ENCODE results near the gene PRKCZ.

PRKCZ gene

GRCh38 chr1:2172012-2172411, 121.8 kb downstream of the PRKCZ start:
- H3K27ac ChIP-seq: no peak overlapping the region
- no peak for DNase-seq (ENCODE audit: low read depth, low spot score)

DNA sequence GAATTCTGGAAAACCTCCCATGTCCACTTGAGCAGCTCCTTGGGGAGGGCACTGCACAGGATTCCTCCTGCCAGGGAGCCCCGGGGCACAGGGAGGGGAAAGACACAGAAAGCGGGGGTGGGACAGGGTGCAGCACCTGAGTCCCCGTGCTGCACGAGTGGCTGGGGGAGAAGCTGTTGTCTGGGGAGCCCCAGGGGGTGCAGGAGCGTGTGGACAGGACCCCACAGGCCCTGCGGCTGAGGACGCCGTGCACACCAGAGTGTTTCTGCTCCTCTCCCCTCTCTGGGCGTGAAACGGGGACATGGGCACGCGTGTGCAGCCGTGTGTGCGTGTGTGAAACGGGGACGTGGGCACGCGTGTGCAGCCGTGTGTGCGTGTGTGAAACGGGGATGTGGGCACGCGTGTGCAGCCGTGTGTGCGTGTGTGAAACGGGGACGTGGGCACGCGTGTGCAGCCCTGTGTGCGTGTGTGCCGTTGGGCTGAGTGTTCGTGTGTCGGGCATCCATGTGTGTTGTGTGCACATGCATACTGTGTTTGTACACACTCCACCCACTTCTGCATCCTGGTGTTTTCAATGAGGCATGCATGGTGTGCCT, 122.4 kb downstream of the PRKCZ start:
- DNase-seq (ENCODE audit: low read depth, low spot score): no peak
- no peak overlapping the region for H3K27ac ChIP-seq

GRCh38 chr1:2173546-2174347, 123.5 kb downstream of the PRKCZ start:
- DNase-seq (ENCODE audit: low read depth, low spot score): no peak
- H3K27ac ChIP-seq: no peak overlapping the region

GRCh38 chr1:2174348-2175054, 124.3 kb downstream of the PRKCZ start:
- H3K27ac ChIP-seq: no peak overlapping the region
- DNase-seq (ENCODE audit: low read depth, low spot score): no peak

GRCh38 chr1:2175055-2175414, 124.8 kb downstream of the PRKCZ start:
- no peak for DNase-seq (ENCODE audit: low read depth, low spot score)
- H3K27ac ChIP-seq: no peak overlapping the region

DNA sequence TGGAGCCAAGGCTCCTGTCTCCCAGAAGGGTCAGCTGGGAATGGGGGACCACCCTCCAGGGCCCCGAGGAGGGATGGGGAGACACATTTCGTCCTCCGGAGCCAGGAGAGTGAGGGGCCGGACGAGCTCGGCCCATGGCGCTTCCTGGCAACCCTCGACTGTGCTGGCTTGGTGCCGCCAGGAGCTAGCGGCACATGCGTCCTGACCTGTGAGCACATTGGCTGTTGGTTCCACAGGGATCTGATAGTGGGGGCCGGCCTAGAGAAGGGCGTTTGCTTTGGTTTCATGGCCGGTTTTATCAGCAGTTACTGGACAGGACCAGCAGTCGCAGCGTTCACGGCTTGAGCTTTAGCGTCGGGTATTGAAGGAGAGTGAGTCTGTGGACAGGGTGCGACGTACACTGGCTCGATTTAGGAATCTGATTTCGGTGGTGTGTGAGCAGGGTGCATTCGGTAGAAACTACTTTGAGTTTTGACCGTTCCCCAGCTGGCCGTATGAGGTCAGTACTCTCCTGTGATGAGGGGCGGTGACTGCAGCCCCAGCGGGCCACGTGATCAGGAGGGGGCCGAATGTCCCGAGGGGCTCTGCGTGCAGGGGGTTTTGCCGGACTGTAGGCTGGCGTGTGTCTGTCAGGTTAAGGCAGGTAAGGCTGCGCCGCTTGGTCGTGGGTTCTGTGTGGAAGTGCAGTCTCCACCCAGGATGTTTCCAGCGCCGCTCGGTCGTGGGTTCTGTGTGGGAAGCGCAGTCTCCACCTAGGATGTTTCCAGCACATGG, 125.7 kb downstream of the PRKCZ start:
- no peak for DNase-seq (ENCODE audit: low read depth, low spot score)
- no peak overlapping the region for H3K27ac ChIP-seq

DNA sequence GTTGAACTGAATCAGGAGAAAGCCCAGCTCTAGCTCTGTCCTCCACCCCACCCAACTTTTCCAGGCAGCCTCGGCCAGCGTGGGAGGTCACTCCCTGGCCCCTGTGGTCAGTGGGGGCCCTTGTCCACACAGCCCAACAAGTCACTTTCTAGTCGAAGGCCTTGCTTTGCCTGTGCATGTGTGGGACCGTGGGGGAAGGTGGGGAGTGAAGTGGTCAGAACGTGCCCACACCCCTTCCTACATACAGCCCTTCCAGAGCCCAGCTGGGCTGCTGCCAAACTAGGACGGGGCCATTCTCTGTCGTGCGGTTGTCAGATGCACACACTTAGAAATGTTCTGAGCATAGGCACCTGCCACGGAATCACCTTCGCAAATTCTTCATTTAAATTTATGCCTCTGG, 126.4 kb downstream of the PRKCZ start:
- H3K27ac ChIP-seq: no peak overlapping the region
- no peak for DNase-seq (ENCODE audit: low read depth, low spot score)

GRCh38 chr1:2177541-2177940, 127.3 kb downstream of the PRKCZ start:
- DNase-seq (ENCODE audit: low read depth, low spot score): no peak
- no peak overlapping the region for H3K27ac ChIP-seq

GRCh38 chr1:2177946-2178538, 127.8 kb downstream of the PRKCZ start:
- DNase-seq (ENCODE audit: low read depth, low spot score): no peak
- no peak overlapping the region for H3K27ac ChIP-seq

DNA sequence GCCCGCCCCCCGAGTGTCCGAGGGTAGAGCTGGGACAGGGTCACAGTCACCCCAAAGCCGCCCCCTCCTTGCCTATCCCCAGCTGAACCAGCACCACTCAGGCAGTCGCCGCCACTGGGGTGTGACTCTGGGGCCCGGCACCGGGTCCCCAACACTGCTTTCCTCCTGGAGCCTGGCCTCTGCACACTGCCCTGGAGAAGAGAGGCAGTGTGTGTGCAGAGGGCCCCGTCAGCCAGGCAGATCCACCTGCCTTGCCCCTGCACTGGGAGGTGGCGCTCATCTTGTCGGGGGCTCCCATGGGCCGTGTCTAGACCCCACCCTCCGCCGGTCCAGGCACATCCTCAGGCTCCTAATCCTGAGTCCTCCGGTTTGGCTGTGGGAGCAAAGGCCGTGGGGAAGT, 128.7 kb downstream of the PRKCZ start:
- no peak overlapping the region for H3K27ac ChIP-seq
- no peak for DNase-seq (ENCODE audit: low read depth, low spot score)

DNA sequence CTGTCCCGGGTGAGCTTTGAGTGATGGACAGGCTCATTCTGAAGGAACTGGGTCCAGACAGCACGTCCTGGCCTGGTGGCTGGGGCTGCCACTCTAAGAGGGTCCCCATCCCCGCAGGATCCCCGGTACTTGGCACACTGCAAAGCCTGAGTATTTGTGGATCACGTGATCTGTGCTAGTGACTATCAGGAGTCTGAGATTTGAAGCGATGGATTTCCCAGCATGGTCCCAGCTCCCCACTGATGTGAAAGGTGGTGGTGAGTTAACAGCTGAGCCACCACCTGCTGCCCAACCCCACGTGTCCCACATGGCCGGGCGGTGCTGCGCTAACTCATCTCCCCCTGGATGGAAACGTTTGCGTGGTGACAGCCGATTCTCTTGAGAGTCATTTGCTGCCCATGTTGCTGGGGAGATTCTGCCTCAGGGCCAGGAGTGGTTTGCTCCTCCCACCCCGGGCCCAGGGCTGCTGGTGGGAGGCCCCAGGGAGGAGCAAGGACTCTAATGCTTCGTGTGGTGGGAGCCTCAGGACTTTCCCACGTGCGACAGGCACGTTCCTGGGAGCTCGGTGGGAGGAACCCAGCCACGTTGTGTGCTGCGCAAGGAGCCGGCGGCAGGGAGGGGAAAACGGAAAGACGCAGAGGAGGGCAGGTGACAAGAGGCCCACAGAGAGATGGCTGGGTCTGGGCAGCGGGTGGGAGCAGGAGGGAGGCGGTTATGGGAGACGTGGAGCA, 129.2 kb downstream of the PRKCZ start:
- DNase-seq (ENCODE audit: low read depth, low spot score): no peak

GRCh38 chr1:2180297-2181245, 130.4 kb downstream of the PRKCZ start:
- no peak for DNase-seq (ENCODE audit: low read depth, low spot score)
- H3K27ac ChIP-seq: no peak overlapping the region

More for the DNA sequence above, 129.2 kb downstream of the PRKCZ start:
- H3K27ac ChIP-seq: no peak overlapping the region

DNA sequence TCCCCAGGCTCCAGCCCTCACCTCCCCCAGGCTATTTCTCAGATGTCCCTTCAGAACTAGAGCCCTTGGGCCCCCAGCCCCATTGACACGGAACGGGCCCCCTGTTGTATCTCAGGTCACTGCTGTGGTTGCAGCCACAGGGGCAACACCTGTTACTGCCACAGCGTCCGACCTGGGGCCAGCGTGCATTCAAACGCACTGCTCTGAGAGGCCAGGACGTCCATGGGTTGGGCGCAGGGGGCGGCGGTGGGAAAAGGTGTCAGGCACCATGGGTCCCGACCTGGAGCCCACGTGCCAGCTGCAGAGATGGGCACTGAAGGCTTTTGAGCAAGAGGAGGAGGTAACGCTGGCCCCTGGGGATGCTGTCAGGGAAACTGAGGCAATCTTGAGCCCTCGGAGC, 131.1 kb downstream of the PRKCZ start:
- no peak overlapping the region for H3K27ac ChIP-seq
- DNase-seq (ENCODE audit: low read depth, low spot score): no peak

- DNase-seq (ENCODE audit: low read depth, low spot score): no peak
- no peak overlapping the region for H3K27ac ChIP-seq
Measured at GRCh38 chr1:2181752-2182151, 131.5 kb downstream of the PRKCZ start.

- no peak overlapping the region for H3K27ac ChIP-seq
- no peak for DNase-seq (ENCODE audit: low read depth, low spot score)
Measured at GRCh38 chr1:2182376-2182775, 132.2 kb downstream of the PRKCZ start.

- no peak overlapping the region for H3K27ac ChIP-seq
- DNase-seq (ENCODE audit: low read depth, low spot score): no peak
Measured at GRCh38 chr1:2183937-2184334, 133.7 kb downstream of the PRKCZ start.

DNA sequence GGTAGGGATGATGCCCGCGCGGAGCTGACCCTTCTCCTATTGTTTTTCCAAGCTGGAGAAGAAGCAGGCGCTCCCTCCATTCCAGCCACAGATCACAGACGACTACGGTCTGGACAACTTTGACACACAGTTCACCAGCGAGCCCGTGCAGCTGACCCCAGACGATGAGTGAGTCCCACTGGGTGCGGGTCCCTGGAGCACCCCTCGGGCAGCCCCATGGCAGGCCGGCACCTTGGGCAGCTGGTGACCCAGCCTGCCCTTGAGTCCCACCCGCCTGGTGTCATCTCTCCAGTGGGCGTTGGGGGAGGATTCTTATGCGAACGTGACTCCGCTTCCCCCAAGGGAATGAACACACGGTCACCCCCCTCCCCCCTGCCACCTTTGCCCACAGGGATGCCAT, 134.3 kb downstream of the PRKCZ start:
- no peak overlapping the region for H3K27ac ChIP-seq
- DNase-seq (ENCODE audit: low read depth, low spot score): no peak

GRCh38 chr1:2184934-2185333, 134.7 kb downstream of the PRKCZ start:
- no peak overlapping the region for H3K27ac ChIP-seq
- DNase-seq (ENCODE audit: low read depth, low spot score): no peak

Measured in epithelial cell of prostate (primary cell).